Measurements from ENCODE around the gene MYLK. TPM values are rescaled to one million over a fixed set of nuclear protein-coding genes. Genes with fewer than 3 reads are reported as not detected.

MYLK gene
- total RNA-seq, 1 donor from 2014 or later = 0.08 TPM

Other genes with a start within 250 kb of the MYLK start
- gene CCDC14, start 76.9 kb upstream of the MYLK start, total RNA-seq = 37.3 and 43.7 TPM in 2 replicates
- not detected in 2 replicates for gene ROPN1, start 107.8 kb upstream of the MYLK start, total RNA-seq
- 0.34 and 0.78 TPM in 2 replicates for gene KALRN, start 149.0 kb upstream of the MYLK start, total RNA-seq

Data from activated T-helper 1 cell treated with anti-CD3 and anti-CD28 coated beads, Interleukin-12 subunit alpha, Interleukin-12 subunit beta, Interleukin-2, Interleukin-4 antibody, amounts not matched to agents 30 ng/mL and 10 ng/mL and 1 ng/mL, durations not matched to agents 14 hours and 24 hours and 36 hours (primary cell).